ENCODE data around the gene CDH5.

Gene CDH5

GRCh38 chr16:66427871-66428681 is 61.6 kb downstream of the CDH5 start:
- TF ChIP-seq REST (IDR thresholded peaks at IDR 0.05; ENCODE audit: insufficient read depth in 1 of 2, low read depth in 2 of 2, low read length in 2 of 2) (no peak), TAF1 (IDR thresholded peaks at IDR 0.05; ENCODE audit: borderline replicate concordance, insufficient read depth, low read length) (no peak), FOXP2 (optimal IDR thresholded peaks at IDR 0.05; ENCODE audit: borderline replicate concordance, extremely low read depth, extremely low read length, insufficient read depth) (no peak), SIN3A (IDR thresholded peaks at IDR 0.05; ENCODE audit: borderline replicate concordance, insufficient read depth, low read length) (no peak), POLR2AphosphoS5 (IDR thresholded peaks at IDR 0.05; ENCODE audit: low read depth, low read length) (no peak)

DNA sequence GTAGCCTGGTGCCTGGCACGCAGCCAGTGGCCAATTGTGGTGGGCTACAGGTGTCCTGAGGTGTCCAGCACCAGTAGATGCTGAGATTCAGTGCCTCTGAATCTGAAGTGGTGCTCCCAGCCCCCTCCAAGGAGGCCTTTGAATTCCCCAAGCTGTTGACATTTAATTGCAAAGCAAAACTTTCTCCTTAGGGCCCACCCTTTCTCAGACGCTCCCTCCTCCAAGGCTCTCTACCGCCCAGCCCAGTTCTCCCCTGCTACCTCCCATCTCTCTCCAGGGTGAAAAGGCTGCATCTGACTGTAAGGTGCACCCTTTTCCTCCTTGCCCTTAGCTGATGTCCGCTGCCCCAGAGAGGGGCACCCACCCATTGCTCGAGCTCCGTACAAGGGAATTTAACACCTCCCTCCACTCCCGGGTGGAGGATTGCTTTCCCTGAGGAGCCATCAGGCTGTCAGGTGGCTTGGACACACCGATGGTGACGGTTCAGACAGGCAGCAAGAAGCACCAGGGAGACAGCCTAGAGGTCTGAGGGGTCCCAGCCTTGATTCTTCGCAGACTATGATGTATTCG is 62.3 kb downstream of the CDH5 start:
- no peak for TF ChIP-seq REST (IDR thresholded peaks at IDR 0.05; ENCODE audit: insufficient read depth in 1 of 2, low read depth in 2 of 2, low read length in 2 of 2)
- no peak for TF ChIP-seq SIN3A (IDR thresholded peaks at IDR 0.05; ENCODE audit: borderline replicate concordance, insufficient read depth, low read length)
- TF ChIP-seq FOXP2 (optimal IDR thresholded peaks at IDR 0.05; ENCODE audit: borderline replicate concordance, extremely low read depth, extremely low read length, insufficient read depth): no peak
- TF ChIP-seq TAF1 (IDR thresholded peaks at IDR 0.05; ENCODE audit: borderline replicate concordance, insufficient read depth, low read length): no peak

DNA sequence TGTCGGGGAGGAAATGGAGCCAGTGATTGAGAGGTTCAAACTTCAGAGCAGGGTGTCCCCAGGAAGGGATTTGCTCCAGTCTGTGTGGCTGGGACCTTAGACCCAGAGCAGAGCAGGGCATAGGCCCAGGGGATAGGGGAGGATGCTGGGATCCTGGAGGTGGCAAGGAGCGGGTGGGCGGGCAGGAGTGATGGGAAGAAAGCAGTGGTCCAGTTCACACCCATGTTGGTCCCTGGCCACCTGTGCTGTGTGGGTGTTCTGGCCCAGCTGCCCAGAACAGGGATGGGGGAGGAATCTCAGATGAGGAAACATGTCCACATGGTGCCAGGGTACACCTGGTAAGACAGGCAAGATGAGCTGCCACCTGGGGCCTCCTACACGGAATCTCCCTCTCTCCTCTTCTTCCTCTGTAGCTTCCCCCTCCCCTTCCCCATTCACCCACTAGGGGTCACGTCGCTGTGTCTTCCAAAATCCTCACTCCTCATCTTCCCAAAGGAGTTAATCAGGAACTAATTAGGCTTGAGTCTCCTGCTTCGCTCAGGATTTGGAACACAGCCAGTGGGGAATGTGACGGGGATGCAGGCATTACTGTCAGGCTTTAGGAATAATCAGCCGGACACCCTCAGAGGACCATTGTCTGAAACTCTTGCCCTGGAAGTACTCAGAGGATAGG is 62.9 kb downstream of the CDH5 start:
- no peak for TF ChIP-seq TAF1 (IDR thresholded peaks at IDR 0.05; ENCODE audit: borderline replicate concordance, insufficient read depth, low read length)
- no peak for TF ChIP-seq FOXP2 (optimal IDR thresholded peaks at IDR 0.05; ENCODE audit: borderline replicate concordance, extremely low read depth, extremely low read length, insufficient read depth)

DNA sequence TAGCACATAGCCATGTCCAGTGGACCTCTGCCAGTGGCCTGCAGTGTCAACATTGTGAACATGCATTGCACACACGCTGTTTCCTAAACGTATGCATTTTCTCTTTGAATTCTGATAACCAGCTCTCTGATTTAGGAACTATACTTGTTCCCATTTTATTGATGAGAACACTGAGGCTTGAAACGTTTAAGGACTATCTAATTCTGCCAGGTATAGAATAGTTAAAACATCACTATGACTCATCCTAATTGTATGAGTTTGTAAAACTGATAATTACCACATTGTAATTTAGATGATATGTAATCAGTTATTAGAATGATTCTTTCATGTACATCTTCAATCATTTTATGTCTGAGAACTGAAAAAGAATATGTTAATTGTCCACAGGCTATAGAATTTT is 63.7 kb downstream of the CDH5 start:
- TF ChIP-seq POLR2AphosphoS5 (IDR thresholded peaks at IDR 0.05; ENCODE audit: low read depth, low read length) (no peak), REST (IDR thresholded peaks at IDR 0.05; ENCODE audit: insufficient read depth in 1 of 2, low read depth in 2 of 2, low read length in 2 of 2) (no peak), FOXP2 (optimal IDR thresholded peaks at IDR 0.05; ENCODE audit: borderline replicate concordance, extremely low read depth, extremely low read length, insufficient read depth) (no peak), TAF1 (IDR thresholded peaks at IDR 0.05; ENCODE audit: borderline replicate concordance, insufficient read depth, low read length) (no peak), SIN3A (IDR thresholded peaks at IDR 0.05; ENCODE audit: borderline replicate concordance, insufficient read depth, low read length) (no peak)

DNA sequence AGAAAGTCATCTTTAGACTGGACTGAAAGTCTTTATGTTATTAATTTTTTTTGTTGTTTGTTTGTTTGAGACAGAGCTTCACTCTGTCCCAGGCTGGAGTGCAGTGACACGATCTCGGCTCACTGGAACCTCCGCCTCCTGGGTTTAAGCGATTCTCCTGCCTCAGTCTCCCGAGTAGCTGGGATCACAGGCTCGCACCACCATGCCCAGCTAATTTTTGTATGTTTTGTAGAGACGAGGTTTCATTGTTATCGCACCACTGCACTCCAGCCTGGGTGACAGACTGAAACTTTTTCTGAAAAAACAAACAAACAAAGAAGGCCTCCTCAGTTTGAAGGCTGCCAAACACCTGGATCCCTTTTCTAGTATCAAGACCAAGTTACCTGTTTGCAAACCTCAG is 65.3 kb downstream of the CDH5 start:
- TF ChIP-seq TAF1 (IDR thresholded peaks at IDR 0.05; ENCODE audit: borderline replicate concordance, insufficient read depth, low read length): no peak
- TF ChIP-seq FOXP2 (optimal IDR thresholded peaks at IDR 0.05; ENCODE audit: borderline replicate concordance, extremely low read depth, extremely low read length, insufficient read depth): no peak
- TF ChIP-seq SIN3A (IDR thresholded peaks at IDR 0.05; ENCODE audit: borderline replicate concordance, insufficient read depth, low read length): no peak
- no peak for TF ChIP-seq POLR2AphosphoS5 (IDR thresholded peaks at IDR 0.05; ENCODE audit: low read depth, low read length)
- no peak for TF ChIP-seq REST (IDR thresholded peaks at IDR 0.05; ENCODE audit: insufficient read depth in 1 of 2, low read depth in 2 of 2, low read length in 2 of 2)

Measured in PFSK-1 (cell line).